Mucosa of descending colon (tissue), 3 donors: ENCODE measurements around the gene RPS6KA6. TPM values are rescaled to one million over a fixed set of nuclear protein-coding genes. Genes with fewer than 3 reads are reported as not detected.

Source experiments
- ATAC-seq: fragments of 200-7000 bp; cut with Tn5 transposase; one replicate; pipeline ENCODE4 v1.9.1; 2020; ENCODE audit warnings: mild to moderate bottlenecking, moderate library complexity
- DNase-seq, 3 donors: peaks; one replicate each; pipeline ENCODE4 v3.0.0-alpha.2; 2020
- H3K36me3 ChIP-seq: fragments of 200-600 bp; one replicate; pipeline ENCODE4 v1.8.0; 2021; ENCODE audit warnings: low read depth, mild to moderate bottlenecking
- H3K4me1 ChIP-seq: fragments of 200-600 bp; one replicate; pipeline ENCODE4 v1.8.0; 2021; ENCODE audit warnings: low read depth, mild to moderate bottlenecking
- H3K4me3 ChIP-seq: fragments of 200-600 bp; one replicate; pipeline ENCODE4 v1.8.0; 2021; ENCODE audit warnings: mild to moderate bottlenecking
- H3K9me3 ChIP-seq: fragments of 200-600 bp; one replicate; pipeline ENCODE4 v1.8.0; 2021; ENCODE audit warnings: mild to moderate bottlenecking
- CTCF ChIP-seq: fragments of 200-600 bp; IDR thresholded peaks from one replicate; pipeline ENCODE4 v1.8.0; 2022; ENCODE audit warnings: antibody characterized with exemption, mild to moderate bottlenecking
- intact Hi-C, 2 donors: fragments of 100-400 bp; cut with DNase I in 1 of 2; cut with micrococcal nuclease in 1 of 2; formaldehyde crosslinking; loops; one replicate each; pipeline versions ENCODE4 v1.11.0 to v1.11.1; 2022; cut with DNase I, micrococcal nuclease
- total RNA-seq, 3 donors: library from RNA; stranded (reverse); fragmentation: NEBNext Ultra II Directional in 2 of 3; extraction: Animal tissue kit (Norgen Biotek cat#: 25700) in 2 of 3; gene quantifications; one replicate each; pipeline versions ENCODE4 v1.2.1 to v1.2.4, GENCODE V29; 2021 to 2023
- donor health status: DM: no; HTN: no; CAD: no; lungs with moderate emphysema.
- donor health status: DM: no; HTN: no; CAD: no.
- donor health status: DM: no; HTN: yes; CAD: no.

Gene RPS6KA6
- total RNA-seq, 3 donors from 2014 or later = 9.7 to 16.6 (median 11.3) TPM

- Histone ChIP-seq H3K36me3 (no peaks in the 10 kb centered on the region), H3K4me1 (no peaks in the 10 kb centered on the region), H3K4me3 (no peak overlapping the region), H3K9me3 (no peaks in the 10 kb centered on the region)
- TF ChIP-seq CTCF = no peak
- DNase-seq (no peak), ATAC-seq (peak; percentile 93)
- intact Hi-C loops = no loop called here
Measured at GRCh38 chrX:84175958-84176357, 12.0 kb downstream of the RPS6KA6 start.

GRCh38 chrX:84175274-84175673 lies 12.7 kb downstream of the RPS6KA6 start:
- H3K9me3 ChIP-seq = no peaks in the 10 kb centered on the region
- no peak for TF ChIP-seq CTCF
- H3K36me3 ChIP-seq = no peaks in the 10 kb centered on the region
- H3K4me1 ChIP-seq = no peaks in the 10 kb centered on the region
- H3K4me3 ChIP-seq = no peak overlapping the region
- DNase-seq (no peak), ATAC-seq (no peak)
- intact Hi-C loops = no loop called here

- no peak for TF ChIP-seq CTCF
- H3K4me1 ChIP-seq = no peaks in the 10 kb centered on the region
- no peak overlapping the region for H3K4me3 ChIP-seq
- ATAC-seq (peak; percentile 54), DNase-seq (no peak)
- H3K9me3 ChIP-seq = no peaks in the 10 kb centered on the region
- no peaks in the 10 kb centered on the region for H3K36me3 ChIP-seq
- intact Hi-C loops = no loop called here
Measured at GRCh38 chrX:84174348-84174747, 13.7 kb downstream of the RPS6KA6 start.

- ATAC-seq = peak; percentile 36
- H3K4me3 ChIP-seq = no peak overlapping the region
- no peak for DNase-seq
- H3K4me1 ChIP-seq = no peaks in the 10 kb centered on the region
- no peaks in the 10 kb centered on the region for H3K9me3 ChIP-seq
- TF ChIP-seq CTCF = no peak
- no peaks in the 10 kb centered on the region for H3K36me3 ChIP-seq
- intact Hi-C loops = no loop called here
Measured at GRCh38 chrX:84170931-84171330, 17.1 kb downstream of the RPS6KA6 start.

- H3K9me3 ChIP-seq = no peaks in the 10 kb centered on the region
- ATAC-seq = no peak
Measured at GRCh38 chrX:84168574-84168973, 19.4 kb downstream of the RPS6KA6 start.

More at GRCh38 chrX:84168574-84168973, 19.4 kb downstream of the RPS6KA6 start:
- no peak for TF ChIP-seq CTCF
- no peaks in the 10 kb centered on the region for H3K4me1 ChIP-seq
- intact Hi-C loops = no loop called here
- no peak overlapping the region for H3K4me3 ChIP-seq
- DNase-seq = no peak
- no peaks in the 10 kb centered on the region for H3K36me3 ChIP-seq
